Mesendoderm (in vitro differentiated cells): Measurements from ENCODE around the gene MPZL2.
A peak's percentile ranks its signal among the peaks of the same experiment; 100 is the strongest.

Experiments
- DNase-seq: peaks from one replicate; pipeline ENCODE4 v3.0.0; 2013
- H2AK5ac ChIP-seq: 2 replicates; pipeline ENCODE4 v1.6.1; 2013; ENCODE audit warnings: low read length, inconsistent platforms
- H2BK120ac ChIP-seq: 2 replicates; pipeline ENCODE4 v1.6.1; 2013; ENCODE audit warnings: low read depth, mild to moderate bottlenecking, low read length, moderate library complexity, mixed read lengths
- H2BK15ac ChIP-seq: replicated peaks from 2 replicates; pipeline ENCODE4 v1.6.1; 2013; ENCODE audit warnings: low read depth, mild to moderate bottlenecking, moderate library complexity
- H2BK5ac ChIP-seq: 2 replicates; pipeline ENCODE4 v1.6.1; 2013; ENCODE audit warnings: low read length, inconsistent platforms
- H3K18ac ChIP-seq: 2 replicates; pipeline ENCODE4 v1.6.1; 2013; ENCODE audit warnings: mild to moderate bottlenecking, low read length, mixed read lengths
- H3K23ac ChIP-seq: one replicate; pipeline ENCODE4 v1.6.1; 2013; ENCODE audit warnings: low read length
- H3K27ac ChIP-seq: 2 replicates; pipeline ENCODE4 v1.5.1; 2013; ENCODE audit warnings: low read depth, mild to moderate bottlenecking, inconsistent platforms, low read length, moderate library complexity
- H3K27me3 ChIP-seq: 2 replicates; pipeline ENCODE4 v1.6.1; 2013; ENCODE audit warnings: low read length, control low read depth, mild to moderate bottlenecking, inconsistent platforms; ENCODE audit not compliant: insufficient read depth, poor library complexity
- H3K36me3 ChIP-seq: 2 replicates; pipeline ENCODE4 v1.6.1; 2013; ENCODE audit warnings: low read length, inconsistent platforms; ENCODE audit not compliant: control insufficient read depth, insufficient read depth
- H3K4ac ChIP-seq: one replicate; pipeline ENCODE4 v1.6.1; 2013; ENCODE audit warnings: low read depth, mild to moderate bottlenecking, low read length, moderate library complexity
- H3K4me1 ChIP-seq: 2 replicates; pipeline ENCODE4 v1.6.1; 2013; ENCODE audit warnings: low read depth, low read length, inconsistent platforms; ENCODE audit not compliant: control insufficient read depth
- H3K4me2 ChIP-seq: 2 replicates; pipeline ENCODE4 v1.6.1; 2013; ENCODE audit warnings: low read length
- H3K4me3 ChIP-seq: 2 replicates; pipeline ENCODE4 v1.5.1; 2013; ENCODE audit warnings: mild to moderate bottlenecking, low read length
- H3K56ac ChIP-seq: one replicate; pipeline ENCODE4 v1.6.1; 2013; ENCODE audit warnings: low read length
- H3K79me1 ChIP-seq: 2 replicates; pipeline ENCODE4 v1.6.1; 2013; ENCODE audit warnings: low read length, inconsistent platforms
- H3K79me2 ChIP-seq: 2 replicates; pipeline ENCODE4 v1.6.1; 2013; ENCODE audit warnings: mild to moderate bottlenecking, low read length; ENCODE audit not compliant: control insufficient read depth, insufficient read depth
- H3K9ac ChIP-seq: 2 replicates; pipeline ENCODE4 v1.6.1; 2013; ENCODE audit warnings: low read length, inconsistent platforms
- H4K5ac ChIP-seq: one replicate; pipeline ENCODE4 v1.6.1; 2013; ENCODE audit warnings: low read length
- H4K8ac ChIP-seq: one replicate; pipeline ENCODE4 v1.6.1; 2013; ENCODE audit warnings: low read depth, mild to moderate bottlenecking, control low read depth, low read length, moderate library complexity
- WGBS: extraction: QIAGEN DNeasy Blood & Tissue Kit; methylation state at CpG from one replicate; pipeline ENCODE4 v1.1.7; 2013; ENCODE audit warnings: low lambda C conversion rate, missing lambda C conversion rate; ENCODE audit not compliant: insufficient coverage; ENCODE audit errors: extremely low coverage; 5-methylcytosine and 5-hydroxymethylcytosine counted together

MPZL2 gene

GRCh38 chr11:118216621-118217481, 47.2 kb downstream of the MPZL2 start:
- Histone ChIP-seq H3K4me3 (no peak overlapping the region), H4K8ac (no peak overlapping the region), H2BK5ac (no peak overlapping the region), H3K79me1 (no peaks in the 10 kb centered on the region), H3K4me1 (peaks cover 1% of the 10 kb centered on the region), H3K56ac (no peak overlapping the region), H3K79me2 (no peaks in the 10 kb centered on the region), H2BK120ac (no peak overlapping the region), H3K4me2 (no peak overlapping the region), H3K27ac (no peak overlapping the region), H3K23ac (no peak overlapping the region), H3K9ac (no peak overlapping the region), H3K36me3 (no peaks in the 10 kb centered on the region), H3K27me3 (no peaks in the 10 kb centered on the region), H3K4ac (no peak overlapping the region), H2AK5ac (no peak overlapping the region), H2BK15ac (no peak overlapping the region), H3K18ac (no peak overlapping the region), H4K5ac (no peak overlapping the region)
- no CpG with 5 or more reads among the region's 11 CpGs for WGBS
- no peak for DNase-seq

DNA sequence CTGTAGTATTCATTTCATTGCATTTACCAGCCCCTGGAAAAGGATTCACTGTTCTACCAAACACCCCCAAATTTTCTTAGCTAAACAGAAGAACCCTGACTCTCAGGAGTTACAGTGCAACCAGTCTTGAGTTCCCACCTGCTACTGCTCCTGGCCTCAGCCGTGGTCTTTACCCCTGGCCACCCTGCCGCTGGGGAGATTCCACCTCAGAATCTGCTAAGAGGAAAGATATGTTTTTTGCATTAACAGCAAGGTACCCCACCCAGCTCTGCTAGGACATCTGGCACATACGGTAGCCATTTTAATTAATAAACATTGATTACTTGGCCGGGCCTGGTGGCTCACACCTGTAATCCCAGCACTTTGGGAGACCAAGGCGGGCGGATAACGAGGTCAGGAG, 48.3 kb downstream of the MPZL2 start:
- Histone ChIP-seq H3K18ac (no peak overlapping the region), H3K4ac (no peak overlapping the region), H3K23ac (no peak overlapping the region), H3K56ac (no peak overlapping the region), H2BK120ac (no peak overlapping the region), H3K4me3 (no peak overlapping the region), H2AK5ac (no peak overlapping the region), H3K79me2 (no peaks in the 10 kb centered on the region), H4K8ac (no peak overlapping the region), H3K4me2 (no peak overlapping the region), H2BK5ac (no peak overlapping the region), H3K9ac (no peak overlapping the region), H3K27ac (no peak overlapping the region), H3K36me3 (no peaks in the 10 kb centered on the region), H2BK15ac (no peak overlapping the region), H4K5ac (no peak overlapping the region), H3K79me1 (no peaks in the 10 kb centered on the region), H3K27me3 (no peaks in the 10 kb centered on the region), H3K4me1 (peaks cover 4% of the 10 kb centered on the region)
- no peak for DNase-seq
- WGBS = no CpG with 5 or more reads among the region's 7 CpGs

- Histone ChIP-seq H3K56ac (no peak overlapping the region), H3K79me1 (no peaks in the 10 kb centered on the region), H4K8ac (no peak overlapping the region), H3K4me2 (no peak overlapping the region), H4K5ac (no peak overlapping the region), H3K79me2 (no peaks in the 10 kb centered on the region), H3K4me3 (no peak overlapping the region), H3K36me3 (no peaks in the 10 kb centered on the region), H3K4ac (no peak overlapping the region), H3K27ac (no peak overlapping the region), H3K4me1 (peaks cover 6% of the 10 kb centered on the region), H3K23ac (no peak overlapping the region), H3K18ac (no peak overlapping the region), H2BK5ac (no peak overlapping the region), H3K9ac (no peak overlapping the region), H3K27me3 (no peaks in the 10 kb centered on the region), H2BK120ac (no peak overlapping the region), H2AK5ac (no peak overlapping the region), H2BK15ac (no peak overlapping the region)
- WGBS = no CpG with 5 or more reads among the region's 3 CpGs
- DNase-seq = no peak
Observed at GRCh38 chr11:118215262-118215661, 48.8 kb downstream of the MPZL2 start.

GRCh38 chr11:118214210-118214914, 49.7 kb downstream of the MPZL2 start:
- H2BK5ac ChIP-seq = no peak overlapping the region
- H4K8ac ChIP-seq = no peak overlapping the region
- H2BK15ac ChIP-seq = no peak overlapping the region
- no peak for DNase-seq
- no peak overlapping the region for H3K4me3 ChIP-seq
- H3K27ac ChIP-seq = no peak overlapping the region
- no peaks in the 10 kb centered on the region for H3K27me3 ChIP-seq
- H3K56ac ChIP-seq = no peak overlapping the region
- no peak overlapping the region for H3K18ac ChIP-seq
- H3K4me2 ChIP-seq = no peak overlapping the region
- no peak overlapping the region for H3K9ac ChIP-seq
- WGBS = no CpG with 5 or more reads among the region's 6 CpGs
- no peak overlapping the region for H3K23ac ChIP-seq
- no peak overlapping the region for H2AK5ac ChIP-seq
- H4K5ac ChIP-seq = no peak overlapping the region
- H2BK120ac ChIP-seq = no peak overlapping the region
- H3K4ac ChIP-seq = peak overlapping the region; percentile 9
- H3K36me3 ChIP-seq = no peaks in the 10 kb centered on the region
- H3K4me1 ChIP-seq = peaks cover 6% of the 10 kb centered on the region
- no peaks in the 10 kb centered on the region for H3K79me1 ChIP-seq
- H3K79me2 ChIP-seq = no peaks in the 10 kb centered on the region

DNA sequence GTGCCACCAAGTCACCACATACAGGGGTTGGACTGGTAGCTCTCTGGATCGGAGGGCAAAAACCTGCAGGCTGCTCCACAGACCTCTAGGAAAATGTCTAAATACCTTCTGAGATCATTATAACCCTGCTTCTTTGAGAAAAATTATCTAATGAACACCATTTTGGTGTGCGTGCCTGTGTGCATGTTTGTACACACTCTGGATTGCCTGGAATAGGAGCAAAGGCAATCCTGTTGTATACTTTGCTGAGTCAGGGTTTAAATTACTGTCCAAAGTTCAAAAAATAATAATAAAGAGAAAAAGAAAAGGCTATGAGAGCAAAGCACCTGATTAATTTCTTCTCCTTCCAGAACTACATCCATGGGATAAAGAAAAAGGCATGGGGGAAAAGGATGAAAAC, 50.3 kb downstream of the MPZL2 start:
- no peaks in the 10 kb centered on the region for H3K79me1 ChIP-seq
- no peak for DNase-seq
- no peak overlapping the region for H3K56ac ChIP-seq
- H3K27me3 ChIP-seq = no peaks in the 10 kb centered on the region
- H3K23ac ChIP-seq = no peak overlapping the region
- peaks cover 6% of the 10 kb centered on the region for H3K4me1 ChIP-seq
- H3K9ac ChIP-seq = no peak overlapping the region
- no peak overlapping the region for H2BK120ac ChIP-seq
- H3K4me2 ChIP-seq = no peak overlapping the region
- H2BK5ac ChIP-seq = no peak overlapping the region
- no peak overlapping the region for H4K5ac ChIP-seq
- no peak overlapping the region for H2AK5ac ChIP-seq
- H3K4ac ChIP-seq = no peak overlapping the region
- no peak overlapping the region for H3K18ac ChIP-seq
- no CpG with 5 or more reads among the region's 2 CpGs for WGBS
- no peaks in the 10 kb centered on the region for H3K36me3 ChIP-seq
- no peak overlapping the region for H2BK15ac ChIP-seq
- H3K27ac ChIP-seq = no peak overlapping the region
- H4K8ac ChIP-seq = no peak overlapping the region
- no peak overlapping the region for H3K4me3 ChIP-seq
- no peaks in the 10 kb centered on the region for H3K79me2 ChIP-seq
